ENCODE results near the gene SMIM10. TPM values are rescaled to one million over a fixed set of nuclear protein-coding genes. Genes with fewer than 3 reads are reported as not detected.

SMIM10 gene
- total RNA-seq, 1 experiment from 2014 or later: not detected

DNA sequence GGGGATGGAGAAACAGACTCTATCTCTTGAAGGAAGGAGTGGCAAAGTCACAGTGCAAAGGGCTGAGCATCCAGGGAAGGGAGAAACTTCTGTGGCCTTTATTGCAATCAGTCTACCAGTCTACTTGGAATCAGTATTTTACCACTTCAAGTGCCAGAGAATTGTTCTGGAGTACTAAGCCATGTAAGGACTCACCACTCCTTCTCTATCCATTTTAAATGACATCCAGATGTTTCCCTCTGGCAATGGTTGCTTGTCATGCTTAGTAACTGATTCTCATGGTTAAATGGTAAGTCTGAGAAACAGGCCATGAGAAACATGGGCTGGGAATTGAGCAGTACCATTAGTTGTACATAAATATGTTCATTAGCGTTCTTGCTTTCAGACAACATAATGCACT, 21.1 kb upstream of the SMIM10 start:
- no TSS peak for BruUV-seq (replicated peaks)
- CTCF ChIA-PET: no interaction called here
- no peak for DNase-seq (ENCODE audit: low spot score)
- Histone ChIP-seq H3K4me3 (ENCODE audit: low read depth, low read length, poor library complexity, severe bottlenecking) (no peak overlapping the region), H3K27me3 (replicated peaks; ENCODE audit: insufficient read depth, low read depth, low read length, poor library complexity) (no peaks in the 10 kb centered on the region), H3K27ac (ENCODE audit: low read depth, low read length, poor library complexity, severe bottlenecking) (no peak overlapping the region), H3K36me3 (ENCODE audit: insufficient read depth, low read length, poor library complexity, severe bottlenecking) (no peaks in the 10 kb centered on the region), H3K4me1 (ENCODE audit: insufficient read depth, low read length, poor library complexity, severe bottlenecking) (no peaks in the 10 kb centered on the region), H3K9me3 (ENCODE audit: low read depth, low read length, poor library complexity, severe bottlenecking) (no peaks in the 10 kb centered on the region)
- intact Hi-C loops (cut with micrococcal nuclease; ENCODE audit: unreplicated experiment): no loop called here
- POLR2A ChIA-PET (ENCODE audit: low non-redundant PET): no interaction called here
- no peak for TF ChIP-seq EZH2 (IDR thresholded peaks at IDR 0.05; ENCODE audit: borderline replicate concordance, low read depth, low read length, poor library complexity, severe bottlenecking)
- TF ChIP-seq, protein P1, sequence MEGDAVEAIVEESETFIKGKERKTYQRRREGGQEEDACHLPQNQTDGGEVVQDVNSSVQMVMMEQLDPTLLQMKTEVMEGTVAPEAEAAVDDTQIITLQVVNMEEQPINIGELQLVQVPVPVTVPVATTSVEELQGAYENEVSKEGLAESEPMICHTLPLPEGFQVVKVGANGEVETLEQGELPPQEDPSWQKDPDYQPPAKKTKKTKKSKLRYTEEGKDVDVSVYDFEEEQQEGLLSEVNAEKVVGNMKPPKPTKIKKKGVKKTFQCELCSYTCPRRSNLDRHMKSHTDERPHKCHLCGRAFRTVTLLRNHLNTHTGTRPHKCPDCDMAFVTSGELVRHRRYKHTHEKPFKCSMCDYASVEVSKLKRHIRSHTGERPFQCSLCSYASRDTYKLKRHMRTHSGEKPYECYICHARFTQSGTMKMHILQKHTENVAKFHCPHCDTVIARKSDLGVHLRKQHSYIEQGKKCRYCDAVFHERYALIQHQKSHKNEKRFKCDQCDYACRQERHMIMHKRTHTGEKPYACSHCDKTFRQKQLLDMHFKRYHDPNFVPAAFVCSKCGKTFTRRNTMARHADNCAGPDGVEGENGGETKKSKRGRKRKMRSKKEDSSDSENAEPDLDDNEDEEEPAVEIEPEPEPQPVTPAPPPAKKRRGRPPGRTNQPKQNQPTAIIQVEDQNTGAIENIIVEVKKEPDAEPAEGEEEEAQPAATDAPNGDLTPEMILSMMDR (conservative IDR thresholded peaks at IDR 0.05; ENCODE audit: low read depth, low read length): no peak

DNA sequence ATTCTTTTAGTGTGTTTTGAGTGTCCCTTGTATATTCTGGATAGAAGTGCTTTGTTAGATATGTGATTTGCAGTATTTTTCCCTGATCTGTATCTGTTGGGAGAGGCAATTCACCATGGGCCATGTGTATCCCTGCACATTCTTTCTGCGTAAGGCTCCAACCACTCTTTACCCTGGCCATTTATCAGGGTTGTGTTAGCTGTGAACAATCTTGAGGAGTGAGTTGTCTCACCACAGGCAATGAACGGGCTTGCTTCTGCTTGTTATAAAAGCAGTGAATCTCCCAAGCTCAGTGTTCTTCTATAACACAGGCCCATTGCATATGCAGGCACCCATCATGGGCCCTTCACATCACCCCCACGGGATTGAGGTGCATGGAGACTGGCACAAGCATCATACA, 18.9 kb upstream of the SMIM10 start:
- Histone ChIP-seq H3K27ac (ENCODE audit: low read depth, low read length, poor library complexity, severe bottlenecking) (no peak overlapping the region), H3K4me1 (ENCODE audit: insufficient read depth, low read length, poor library complexity, severe bottlenecking) (no peaks in the 10 kb centered on the region), H3K4me3 (ENCODE audit: low read depth, low read length, poor library complexity, severe bottlenecking) (no peak overlapping the region), H3K9me3 (ENCODE audit: low read depth, low read length, poor library complexity, severe bottlenecking) (no peaks in the 10 kb centered on the region), H3K27me3 (replicated peaks; ENCODE audit: insufficient read depth, low read depth, low read length, poor library complexity) (peaks cover 7% of the 10 kb centered on the region), H3K36me3 (ENCODE audit: insufficient read depth, low read length, poor library complexity, severe bottlenecking) (no peaks in the 10 kb centered on the region)
- no peak for DNase-seq (ENCODE audit: low spot score)
- intact Hi-C loops (cut with micrococcal nuclease; ENCODE audit: unreplicated experiment): no loop called here
- TF ChIP-seq, protein P1 (conservative IDR thresholded peaks at IDR 0.05; ENCODE audit: low read depth, low read length): no peak
- no peak for TF ChIP-seq EZH2 (IDR thresholded peaks at IDR 0.05; ENCODE audit: borderline replicate concordance, low read depth, low read length, poor library complexity, severe bottlenecking)
- POLR2A ChIA-PET (ENCODE audit: low non-redundant PET): no interaction called here
- BruUV-seq (replicated peaks): no TSS peak
- CTCF ChIA-PET: no interaction called here

DNA sequence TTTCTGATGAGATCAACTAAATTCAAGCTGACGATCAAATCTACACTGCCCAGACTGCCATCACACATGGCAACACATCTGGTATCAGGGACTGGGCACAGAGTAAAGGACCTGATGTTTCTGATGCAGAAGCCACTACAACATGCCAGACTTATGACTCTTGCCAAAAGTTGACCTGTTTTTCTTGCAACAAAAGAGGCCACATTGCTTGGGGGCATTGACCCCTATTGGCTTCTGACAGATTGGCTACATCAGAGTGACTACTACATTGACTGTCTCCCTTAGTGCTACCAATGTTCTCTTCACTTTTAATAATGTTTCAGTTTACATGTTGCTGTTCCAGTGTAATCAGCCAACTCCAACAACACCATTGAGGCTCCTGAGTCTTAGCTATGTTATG, 15.3 kb upstream of the SMIM10 start:
- no peak for DNase-seq (ENCODE audit: low spot score)
- Histone ChIP-seq H3K27me3 (replicated peaks; ENCODE audit: insufficient read depth, low read depth, low read length, poor library complexity) (peaks cover 20% of the 10 kb centered on the region), H3K4me3 (ENCODE audit: low read depth, low read length, poor library complexity, severe bottlenecking) (no peak overlapping the region), H3K9me3 (ENCODE audit: low read depth, low read length, poor library complexity, severe bottlenecking) (no peaks in the 10 kb centered on the region), H3K27ac (ENCODE audit: low read depth, low read length, poor library complexity, severe bottlenecking) (no peak overlapping the region), H3K36me3 (ENCODE audit: insufficient read depth, low read length, poor library complexity, severe bottlenecking) (no peaks in the 10 kb centered on the region), H3K4me1 (ENCODE audit: insufficient read depth, low read length, poor library complexity, severe bottlenecking) (no peaks in the 10 kb centered on the region)
- CTCF ChIA-PET: no interaction called here
- no peak for TF ChIP-seq EZH2 (IDR thresholded peaks at IDR 0.05; ENCODE audit: borderline replicate concordance, low read depth, low read length, poor library complexity, severe bottlenecking)
- TF ChIP-seq, protein P1 (conservative IDR thresholded peaks at IDR 0.05; ENCODE audit: low read depth, low read length): no peak
- no TSS peak for BruUV-seq (replicated peaks)
- POLR2A ChIA-PET (ENCODE audit: low non-redundant PET): no interaction called here
- intact Hi-C loops (cut with micrococcal nuclease; ENCODE audit: unreplicated experiment): no loop called here

Measured in A673 (cell line).